ENCODE results near the gene RTP4.

Gene RTP4, protein sequence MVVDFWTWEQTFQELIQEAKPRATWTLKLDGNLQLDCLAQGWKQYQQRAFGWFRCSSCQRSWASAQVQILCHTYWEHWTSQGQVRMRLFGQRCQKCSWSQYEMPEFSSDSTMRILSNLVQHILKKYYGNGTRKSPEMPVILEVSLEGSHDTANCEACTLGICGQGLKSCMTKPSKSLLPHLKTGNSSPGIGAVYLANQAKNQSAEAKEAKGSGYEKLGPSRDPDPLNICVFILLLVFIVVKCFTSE

DNA sequence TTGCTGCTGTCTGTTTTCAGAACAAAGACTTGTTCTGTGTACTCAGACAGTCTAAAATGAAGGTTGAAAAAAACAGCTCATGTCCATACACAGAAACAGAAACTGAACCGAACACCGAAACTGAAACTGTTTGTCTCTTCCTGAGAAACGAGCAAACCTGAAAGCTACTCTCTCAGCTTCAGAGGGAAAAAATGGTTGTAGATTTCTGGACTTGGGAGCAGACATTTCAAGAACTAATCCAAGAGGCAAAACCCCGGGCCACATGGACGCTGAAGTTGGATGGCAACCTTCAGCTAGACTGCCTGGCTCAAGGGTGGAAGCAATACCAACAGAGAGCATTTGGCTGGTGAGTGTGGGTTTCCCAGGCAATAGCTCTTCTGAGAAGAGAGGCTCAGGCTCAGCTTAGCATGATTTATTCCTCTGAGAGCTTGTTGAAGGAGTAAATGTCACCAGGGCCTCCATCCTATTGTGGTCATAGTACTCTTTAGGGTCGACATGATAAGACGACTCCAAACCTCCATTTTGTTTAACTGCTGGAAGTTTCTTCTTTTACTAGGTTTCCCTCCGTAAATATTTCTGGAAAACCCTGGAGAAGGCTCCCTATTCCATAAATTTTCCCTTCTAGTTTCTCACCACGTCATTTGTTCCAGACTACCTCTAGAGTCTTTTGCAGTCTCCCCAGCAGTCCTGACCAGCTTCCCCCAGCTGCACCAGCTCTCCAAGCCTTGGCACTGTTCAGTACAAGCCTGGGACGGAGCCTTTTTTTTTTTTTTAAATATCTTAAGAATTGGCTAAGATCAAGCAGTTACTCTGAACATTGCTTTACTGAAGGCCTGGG, at the start of gene RTP4:
RTP4 (plus strand) TSS at position 135 of the 838 bp plus-strand sequence; CDS start at position 192, 57 bp downstream.
- DNase-seq = peak in 37 of 58 donors; percentile 6 to 72 (median 20)

DNA sequence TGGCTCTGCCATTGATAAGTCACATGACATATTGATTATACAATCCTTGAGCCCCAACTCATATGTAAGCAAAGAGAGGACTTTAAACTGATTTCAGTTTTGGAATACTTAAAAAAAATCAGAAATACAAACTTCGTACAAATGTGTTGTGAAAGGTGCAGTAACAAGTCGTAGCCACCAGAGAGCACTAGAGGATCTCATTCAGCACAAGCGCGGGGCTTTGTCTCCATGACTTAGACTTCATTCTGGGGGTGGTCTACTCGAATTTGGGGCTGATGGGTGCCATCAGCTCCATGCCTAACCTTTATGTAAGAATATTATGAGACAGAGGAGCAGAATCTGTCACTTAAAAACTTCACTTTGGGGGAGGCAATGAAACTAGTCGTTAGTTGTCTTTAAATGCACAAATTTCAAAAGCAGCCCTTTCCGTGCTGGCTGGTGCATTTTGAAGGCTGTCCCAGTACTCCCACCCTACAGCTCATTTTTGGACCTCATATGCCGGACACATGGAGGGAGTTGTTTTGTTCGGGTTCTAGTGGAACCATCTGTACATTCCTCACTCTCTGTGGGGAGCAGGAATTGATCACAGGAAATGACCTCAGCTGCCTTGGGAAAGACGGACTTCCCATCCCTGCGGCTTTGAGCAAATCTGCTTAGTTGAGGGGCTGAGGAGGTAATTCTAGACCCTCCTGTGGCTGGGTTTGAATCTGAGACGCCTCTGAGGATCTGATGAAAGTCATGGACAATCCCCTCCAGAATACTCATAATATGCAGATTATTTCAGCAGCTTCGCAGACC, 49.2 kb upstream of the RTP4 start:
- DNase-seq = peak in 31 of 58 donors; percentile 1 to 45 (median 14)

DNA sequence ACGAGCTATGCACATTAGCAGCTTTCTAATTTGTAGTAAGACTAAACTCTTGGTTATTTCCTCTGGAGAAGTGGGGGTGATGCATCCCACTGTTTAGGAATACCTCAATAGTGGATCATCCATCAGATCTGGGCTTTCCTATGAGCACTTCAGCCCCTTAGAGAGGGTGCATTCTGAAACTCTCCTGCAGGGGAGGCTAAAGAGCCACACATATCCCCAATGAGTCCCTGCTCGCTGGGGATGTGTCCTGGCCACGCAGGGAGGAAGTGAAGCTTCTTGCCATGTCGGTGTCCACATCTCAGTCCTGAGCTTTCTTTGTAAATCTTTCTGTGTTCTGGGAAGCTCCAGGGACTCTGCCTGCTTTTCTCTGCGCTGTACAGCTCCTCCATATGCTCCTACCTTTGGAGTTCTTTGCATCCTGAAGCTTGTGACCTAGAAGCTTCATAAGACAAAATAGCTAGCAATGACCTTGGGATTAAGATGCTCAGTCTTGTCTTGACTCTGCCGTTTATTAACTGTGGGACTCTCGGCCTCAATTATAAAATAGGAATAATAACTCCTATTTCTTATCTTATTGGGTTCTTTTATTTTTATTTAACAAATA, 48.4 kb upstream of the RTP4 start:
- DNase-seq = peak in 53 of 58 donors; percentile 5 to 78 (median 45)

DNA sequence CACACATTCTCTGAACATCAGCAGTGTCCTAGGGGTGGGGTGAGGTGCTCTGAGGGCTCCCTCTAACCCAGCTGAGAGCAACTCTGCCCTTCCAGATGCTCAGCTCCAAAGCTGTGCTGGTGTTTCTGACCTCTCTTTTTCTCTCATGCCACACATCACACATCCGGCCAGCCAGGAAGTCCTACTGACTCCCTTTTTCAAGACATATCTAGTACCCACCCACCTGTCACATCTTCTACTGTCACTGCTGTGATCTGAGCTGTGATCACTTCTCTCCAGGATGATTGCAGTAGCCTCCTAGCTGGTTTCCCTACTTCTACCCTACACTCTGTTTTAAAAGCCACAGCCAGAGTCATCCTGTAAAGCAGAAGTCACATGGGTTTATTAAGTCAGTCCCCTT, 46.4 kb upstream of the RTP4 start:
- no peak for DNase-seq

DNA sequence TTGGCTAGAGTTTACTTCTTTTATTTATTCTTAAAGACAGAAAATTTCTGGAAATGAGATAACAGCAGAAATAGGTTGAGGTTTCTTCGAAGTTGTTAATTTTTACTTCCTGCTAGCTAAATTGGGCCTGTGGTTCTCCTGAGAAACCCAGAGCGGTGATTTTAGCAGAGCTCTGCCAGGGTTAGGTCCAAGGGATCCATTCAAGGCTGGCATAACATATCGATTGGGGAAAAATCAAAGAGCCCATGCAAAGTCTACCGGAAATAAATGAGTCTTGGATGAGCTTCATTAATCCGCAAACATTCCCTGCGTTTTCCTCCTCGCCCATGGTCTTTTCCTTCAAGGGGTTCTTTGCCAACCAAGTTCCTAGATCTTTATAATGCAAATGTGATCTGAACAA, 45.9 kb upstream of the RTP4 start:
- no peak for DNase-seq

DNA sequence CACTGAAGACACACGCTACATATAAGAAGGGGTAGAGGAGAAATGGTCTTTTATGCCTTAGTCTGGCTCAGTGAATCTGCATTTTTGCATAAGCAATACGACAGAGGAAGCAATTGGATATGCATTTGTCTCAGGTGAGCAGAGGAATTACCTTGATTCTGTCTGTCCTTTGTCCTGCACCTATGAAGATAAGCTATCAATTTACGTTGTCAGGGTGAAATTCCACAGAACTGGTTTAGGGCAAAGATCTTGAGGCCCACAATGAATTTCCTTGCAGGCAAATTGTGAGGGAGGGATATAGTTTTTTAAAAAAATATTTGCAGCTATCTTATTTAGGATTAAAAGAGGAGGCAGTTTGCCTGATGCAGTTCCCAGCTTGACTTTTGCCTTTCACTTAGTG, 45.1 kb upstream of the RTP4 start:
- no peak for DNase-seq

DNA sequence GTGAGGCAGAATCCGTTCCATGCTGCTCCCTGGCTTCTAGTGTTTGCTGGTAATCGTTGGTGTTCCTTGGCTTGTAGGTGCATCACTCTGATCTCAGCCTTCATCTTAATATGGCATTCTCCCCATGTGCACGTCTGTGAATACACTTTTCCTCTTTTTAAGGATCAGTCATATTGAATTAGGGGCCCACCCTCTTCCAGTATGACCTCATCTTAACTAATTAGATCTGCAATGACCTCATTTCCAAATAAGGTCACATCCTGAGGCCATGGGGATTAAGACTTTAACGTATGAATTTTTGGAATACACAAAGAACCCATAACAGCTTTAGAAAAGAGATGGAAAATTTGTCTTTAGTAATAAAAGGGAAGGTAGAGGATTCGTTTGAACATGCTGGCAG, 42.6 kb upstream of the RTP4 start:
- no peak for DNase-seq

DNA sequence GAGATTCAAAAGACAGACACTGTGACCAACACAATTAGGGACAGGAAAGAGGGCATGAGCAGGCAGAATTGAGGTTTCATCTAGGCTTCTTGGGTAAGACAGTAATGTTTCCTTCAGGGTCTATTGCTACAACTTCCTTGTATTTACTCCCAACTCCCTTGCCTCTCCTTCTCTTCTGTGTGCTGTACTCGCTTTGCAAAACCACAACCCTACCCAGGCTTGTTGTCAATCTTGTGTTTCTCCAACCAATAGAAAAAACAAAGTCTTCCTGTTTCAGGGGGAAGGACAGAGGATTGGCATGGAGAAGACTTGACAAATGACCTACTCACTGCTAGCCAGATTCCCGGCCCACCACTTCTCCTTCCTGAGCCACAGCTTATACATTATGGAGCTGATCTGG, 40.3 kb upstream of the RTP4 start:
- no peak for DNase-seq

DNA sequence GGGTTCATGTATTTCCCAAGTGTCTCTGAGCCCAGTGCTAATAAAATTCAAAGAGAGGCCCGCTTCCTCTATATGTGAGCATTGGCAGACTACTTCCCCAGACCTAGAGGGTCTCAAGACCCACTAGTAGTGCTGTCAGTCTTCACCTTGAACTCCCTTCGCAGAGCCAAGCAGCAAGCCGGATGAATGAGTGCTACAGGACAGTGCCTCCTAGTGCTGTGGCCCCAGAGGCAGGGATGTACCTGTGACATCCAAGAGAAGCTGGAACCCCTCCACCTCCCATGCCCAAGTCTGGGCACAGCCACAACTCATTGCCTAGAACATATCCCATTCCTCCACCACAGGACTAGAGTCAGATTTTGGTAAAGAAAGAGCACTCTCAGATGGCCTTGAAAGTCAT, 39.5 kb upstream of the RTP4 start:
- DNase-seq = no peak

DNA sequence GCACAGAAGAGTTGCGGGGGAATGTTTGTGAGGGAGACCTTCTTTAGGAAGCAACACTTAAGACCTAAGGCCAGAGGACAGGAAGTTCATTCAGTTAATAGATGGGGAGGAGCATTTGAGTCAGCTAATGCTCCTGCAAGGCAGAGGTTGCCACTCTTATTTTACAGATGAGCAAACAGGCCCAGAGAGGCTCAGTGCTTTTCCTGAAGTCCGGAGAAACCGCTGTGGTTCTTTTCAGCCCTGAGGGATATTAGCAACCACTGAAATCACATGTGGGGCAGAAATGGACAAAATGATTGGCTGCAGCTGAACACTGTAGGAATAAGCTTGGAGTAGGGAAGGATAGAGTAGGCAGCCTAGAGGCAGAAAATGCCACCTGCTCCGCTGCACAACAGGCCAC, 33.3 kb upstream of the RTP4 start:
- DNase-seq = no peak

DNA sequence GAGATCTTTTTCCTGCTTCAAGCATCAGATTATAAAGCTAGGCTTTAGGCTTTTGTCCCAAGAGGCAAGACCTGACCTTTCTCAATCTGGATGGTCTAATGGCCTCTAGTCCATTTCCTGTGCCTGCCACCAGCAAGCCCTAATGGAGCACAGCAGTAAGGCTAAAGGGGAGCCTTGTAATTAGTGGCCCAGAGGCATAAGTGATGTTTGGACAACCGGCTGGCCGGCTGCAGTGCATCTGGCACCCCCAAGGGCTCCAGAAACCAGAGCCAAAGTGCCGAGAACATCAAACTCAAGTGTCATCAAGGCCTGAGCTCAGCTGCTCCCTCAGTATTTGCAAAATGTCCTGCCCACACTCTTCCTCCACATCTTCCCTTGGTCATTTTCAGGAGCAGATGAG, 31.9 kb upstream of the RTP4 start:
- DNase-seq = no peak

DNA sequence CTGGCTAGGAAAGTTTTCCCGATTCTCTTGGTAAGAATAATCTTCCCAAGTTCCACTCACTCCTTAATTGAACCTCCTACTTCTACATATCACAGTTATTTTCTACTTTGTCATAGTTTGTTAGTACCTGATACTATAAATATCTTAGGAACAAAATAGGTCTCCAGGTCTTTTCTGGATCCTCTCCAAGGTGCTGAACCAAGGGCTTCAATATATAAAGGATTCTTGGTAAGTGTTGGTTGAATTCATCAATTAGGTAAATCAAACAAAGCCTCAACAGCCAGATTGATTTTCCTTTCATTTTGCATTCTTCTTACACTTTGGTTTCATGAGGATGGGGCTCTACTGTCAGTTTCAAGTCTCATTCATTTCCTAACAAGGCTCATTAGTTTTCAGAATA, 27.6 kb upstream of the RTP4 start:
- no peak for DNase-seq

DNA sequence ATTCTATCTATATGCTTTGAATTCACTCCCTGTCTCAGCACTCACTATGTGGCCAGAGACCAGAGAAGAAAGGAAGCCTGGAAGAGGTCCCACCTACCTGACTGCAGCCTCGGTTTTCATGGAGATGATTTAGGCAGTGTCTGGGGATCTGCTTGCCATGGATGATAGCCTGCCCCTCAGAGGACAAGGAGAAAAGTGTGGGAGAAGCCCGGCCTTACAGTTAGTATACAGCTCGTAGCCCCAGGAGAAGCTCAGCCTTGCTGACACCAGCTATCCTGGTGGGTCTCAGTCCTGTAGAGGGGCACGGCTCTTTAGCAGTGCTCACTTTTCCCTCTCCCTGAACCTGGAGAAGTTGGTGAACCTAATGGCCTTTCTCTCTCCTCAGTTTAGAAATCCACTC, 25.9 kb upstream of the RTP4 start:
- no peak for DNase-seq

DNA sequence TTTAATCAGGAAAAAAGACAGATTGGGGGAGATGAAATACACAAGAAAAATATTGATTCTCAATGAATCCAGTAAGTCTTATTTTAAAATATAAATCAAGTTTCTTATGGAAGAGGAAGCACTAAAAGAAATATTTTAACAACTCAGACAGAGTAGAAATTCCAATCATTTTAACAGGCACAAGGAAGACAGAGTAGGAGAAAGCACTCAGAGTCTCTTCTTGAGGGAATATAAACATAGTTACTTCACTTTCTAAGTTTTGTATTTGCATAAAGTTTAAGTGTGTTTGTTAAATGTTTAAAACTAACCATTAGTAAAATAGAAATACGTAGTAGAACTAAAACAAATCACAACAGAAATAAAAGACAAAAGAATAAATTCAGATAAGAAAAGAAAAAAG, 24.5 kb upstream of the RTP4 start:
- no peak for DNase-seq

DNA sequence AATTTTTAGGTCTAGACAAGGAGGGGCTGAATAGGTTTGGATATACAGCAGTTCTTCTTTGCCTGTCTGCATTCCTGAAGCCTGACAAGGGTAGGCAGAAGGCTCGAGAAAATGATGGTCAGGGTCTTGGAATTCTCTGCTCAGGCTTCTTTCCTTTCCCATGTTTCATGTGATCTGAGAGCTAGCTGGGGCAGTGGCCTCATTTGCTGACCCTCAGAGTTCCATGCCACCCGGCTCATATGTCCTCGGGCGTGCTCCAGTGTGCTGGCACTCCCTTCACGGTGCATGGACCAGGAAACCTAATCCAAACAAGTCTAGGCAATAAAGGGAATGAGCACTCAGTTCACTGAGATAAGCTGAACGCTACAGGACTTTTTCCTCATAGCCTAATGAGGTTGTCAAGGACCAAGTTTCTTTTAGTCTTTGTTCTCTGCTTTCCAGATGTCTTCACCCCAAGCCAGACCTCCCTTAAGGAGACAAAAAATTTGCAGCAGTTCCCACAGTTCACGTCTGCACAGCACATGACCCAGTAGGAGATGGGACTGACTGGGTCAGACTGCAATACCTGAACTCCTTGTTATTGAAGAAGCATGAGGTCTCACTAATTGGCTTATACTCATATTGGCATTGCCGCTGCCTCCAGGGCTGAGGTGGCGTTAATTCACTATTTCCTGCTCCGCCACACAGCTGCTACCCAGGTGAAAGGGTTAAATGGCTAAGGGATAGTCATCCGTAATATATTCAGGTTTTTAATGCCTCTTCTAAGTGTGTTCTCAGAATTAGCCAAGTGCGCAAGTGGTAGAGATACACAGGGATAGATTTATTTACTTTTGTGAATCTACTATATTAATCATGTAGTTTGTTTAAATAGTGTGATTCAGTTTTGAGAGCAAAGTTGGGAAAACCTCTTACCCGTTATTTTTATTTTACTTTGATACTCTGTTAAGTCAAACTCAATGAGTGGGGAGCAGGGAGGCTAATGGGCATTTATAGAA, 15.3 kb upstream of the RTP4 start:
- no peak for DNase-seq

DNA sequence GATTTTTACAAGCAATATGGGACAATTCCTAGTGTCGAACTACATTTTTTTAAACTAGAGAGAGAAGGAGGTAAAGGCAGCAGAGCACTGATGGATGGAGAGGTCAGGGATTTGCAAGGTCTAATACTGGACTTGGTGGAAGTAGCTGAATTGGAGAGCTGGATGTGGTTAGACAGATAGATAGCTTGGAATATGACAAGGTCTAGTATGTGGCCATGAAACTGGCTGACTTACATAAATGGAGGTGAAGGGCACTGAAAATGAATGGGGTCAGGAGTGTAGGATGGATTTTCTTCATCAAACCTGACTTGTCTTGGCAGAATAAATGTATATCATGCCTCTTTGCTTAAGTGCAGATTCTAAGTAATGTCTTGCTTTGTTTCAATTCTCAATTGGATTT, 10.1 kb upstream of the RTP4 start:
- no peak for DNase-seq

DNA sequence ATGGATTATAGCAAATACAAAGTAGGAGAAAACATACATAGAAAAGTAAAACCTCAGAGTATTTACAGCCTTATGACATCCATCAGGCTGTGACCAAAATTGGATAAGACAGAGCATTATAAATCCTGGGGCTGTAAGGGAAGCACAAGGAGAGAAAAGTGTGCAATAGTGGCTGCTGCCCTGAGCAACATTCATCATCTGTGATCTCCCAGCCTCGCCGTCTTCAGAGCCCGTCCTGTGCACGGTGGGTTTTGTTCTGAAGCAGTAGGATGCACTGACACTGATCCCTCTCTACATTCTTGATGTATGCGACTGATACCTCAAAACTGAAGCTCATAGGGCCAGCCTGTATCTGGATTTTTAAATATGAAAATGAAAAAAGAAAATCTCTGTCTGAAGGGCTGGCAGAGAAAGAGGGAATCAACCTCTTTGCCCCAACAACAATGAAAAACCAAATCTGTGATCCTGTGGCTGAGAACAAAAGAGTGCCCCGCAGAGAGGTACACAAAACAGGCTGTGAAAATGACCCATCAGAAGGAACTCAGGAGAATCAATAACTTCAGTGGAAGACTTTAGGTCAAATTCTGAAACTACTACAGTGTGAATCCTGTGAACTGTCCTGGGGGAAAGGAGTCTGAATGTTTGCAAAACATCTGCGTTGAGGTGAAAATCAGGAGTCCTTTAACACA, 8.2 kb upstream of the RTP4 start:
- DNase-seq = no peak

DNA sequence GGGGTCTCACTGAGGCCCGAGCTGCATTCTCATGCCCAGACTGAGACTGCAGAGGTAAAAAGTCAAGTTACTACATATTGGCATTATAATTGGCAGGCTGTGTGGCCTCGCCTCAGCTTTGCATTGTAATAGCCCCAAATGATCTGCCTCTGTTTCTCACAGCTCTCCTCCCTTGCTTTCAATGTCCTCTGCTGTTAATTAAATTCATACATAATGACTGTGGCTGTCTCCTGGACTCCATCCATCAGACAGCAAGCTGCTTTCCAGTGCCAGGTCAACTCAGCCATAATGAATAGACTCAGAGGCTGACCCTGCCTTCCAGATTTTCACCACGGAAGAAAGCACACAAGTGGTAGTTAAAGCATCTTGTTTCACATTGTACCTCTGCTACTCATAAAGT, 7.6 kb upstream of the RTP4 start:
- peak in 11 of 58 donors; percentile 1 to 20 (median 9) for DNase-seq

DNA sequence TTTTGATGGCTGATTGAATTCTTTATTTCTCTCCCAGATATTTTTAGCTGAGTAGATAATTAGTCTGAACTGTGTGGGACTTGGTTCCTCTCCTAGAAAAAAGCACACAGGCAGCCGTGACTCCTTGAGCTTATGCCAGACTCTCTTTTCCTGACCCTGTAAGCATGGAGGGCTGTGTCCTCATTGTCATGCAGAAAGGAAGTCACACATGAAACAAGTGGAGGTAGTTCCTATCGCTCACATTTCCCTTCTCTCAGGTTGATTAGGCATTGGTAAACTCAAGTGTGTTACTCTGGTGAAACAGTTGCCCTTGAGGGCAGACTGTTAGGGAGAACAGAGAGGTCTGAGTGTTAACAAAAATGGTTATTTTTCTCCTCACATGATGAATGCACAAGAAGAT, 6.3 kb upstream of the RTP4 start:
- DNase-seq = no peak
